SK-N-MC (cell line): ENCODE measurements around the gene CD2AP.

Source experiments
- EZH2 ChIP-seq: fragments of 200-600 bp; sonication (generic); IDR thresholded peaks from one replicate; pipeline ENCODE4 v1.6.1; 2017; ENCODE audit warnings: antibody characterized with exemption
- POLR2AphosphoS5 ChIP-seq: IDR thresholded peaks from 2 replicates; pipeline ENCODE4 v1.6.1; 2012; ENCODE audit warnings: mild to moderate bottlenecking, low read depth, low read length, borderline replicate concordance

DNA sequence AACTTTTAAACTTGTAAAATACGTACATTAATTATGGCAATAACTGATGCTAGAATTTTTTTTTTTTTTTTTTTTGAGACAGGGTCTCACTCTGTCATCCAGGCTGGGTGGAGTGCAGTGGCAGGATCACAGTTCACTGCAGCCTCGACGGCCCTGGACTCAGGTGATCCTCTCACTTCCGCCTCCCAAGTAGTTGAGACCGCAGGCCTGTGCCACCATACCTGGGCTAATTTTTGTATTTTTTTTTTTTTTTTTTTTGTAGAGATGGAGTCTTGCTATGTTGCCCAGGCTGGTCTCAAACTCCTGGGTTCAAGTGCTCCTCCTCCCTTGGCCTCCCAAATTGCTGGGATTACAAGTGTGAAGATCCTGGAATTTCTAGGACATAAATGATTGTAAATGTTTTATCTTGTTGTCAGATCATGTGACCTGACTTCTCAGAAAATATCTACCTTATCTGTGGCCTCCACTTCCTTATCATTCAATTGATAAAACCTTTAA lies 2.2 kb upstream of the CD2AP start:
- TF ChIP-seq POLR2AphosphoS5 = no peak
- TF ChIP-seq EZH2 = no peak
